IMR-90 (cell line): ENCODE results near the gene IGF2. TPM values are rescaled to one million over a fixed set of nuclear protein-coding genes. Genes with fewer than 3 reads are reported as not detected.

Experiments
- ATAC-seq: fragments of 200-7000 bp; cut with Tn5 transposase; 2 replicates; pipeline ENCODE4 v1.9.1; 2020; ENCODE audit warnings: low read depth, mild to moderate bottlenecking, moderate library complexity
- BruUV-seq: library from RNA; stranded (reverse); fragments of 400-500 nt; replicated peaks from 2 replicates; lab custom pipeline; 2021; lab: Mats Ljungman, UMichigan
- CTCF ChIA-PET: fragments of 300-600 bp; formaldehyde crosslinking; extraction: SDS; loops from one replicate; lab custom pipeline; 2021; ENCODE audit warnings: antibody characterized with exemption; lab: Yijun Ruan, JAX
- POLR2A ChIA-PET: fragments of 300-600 bp; sonication (Branson Sonifier 250); formaldehyde crosslinking; loops from one replicate; lab custom pipeline; 2022; ENCODE audit warnings: antibody characterized with exemption; ENCODE audit not compliant: unreplicated experiment; lab: Charles Lee
- DNase-seq: peaks from one replicate; pipeline ENCODE4 v3.0.0; 2013
- H2AFZ ChIP-seq: replicated peaks from 2 replicates; pipeline ENCODE3; 2013; ENCODE audit warnings: low read length, mild to moderate bottlenecking; ENCODE audit not compliant: poor library complexity
- H2AK5ac ChIP-seq: 2 replicates; pipeline ENCODE4 v1.6.1; 2013; ENCODE audit warnings: low read depth, low read length, inconsistent platforms
- H2AK9ac ChIP-seq: replicated peaks from 2 replicates; pipeline ENCODE3; 2013; ENCODE audit warnings: mild to moderate bottlenecking, low read depth, low read length, moderate library complexity; ENCODE audit not compliant: poor library complexity
- H2BK120ac ChIP-seq: 2 replicates; pipeline ENCODE4 v1.6.1; 2013; ENCODE audit warnings: low read depth, low read length, inconsistent platforms
- H2BK15ac ChIP-seq: 3 replicates; pipeline ENCODE4 v1.6.1; 2013; ENCODE audit warnings: low read depth, low read length, inconsistent platforms
- H2BK20ac ChIP-seq: 2 replicates; pipeline ENCODE4 v1.6.1; 2013; ENCODE audit warnings: low read depth, mild to moderate bottlenecking, inconsistent platforms, low read length, moderate library complexity
- H2BK5ac ChIP-seq: 2 replicates; pipeline ENCODE4 v1.6.1; 2013; ENCODE audit warnings: mild to moderate bottlenecking, low read depth, low read length, inconsistent platforms; ENCODE audit not compliant: poor library complexity, severe bottlenecking
- H3K14ac ChIP-seq: replicated peaks from 2 replicates; pipeline ENCODE4 v1.6.1; 2013; ENCODE audit warnings: low read depth, low read length, inconsistent platforms
- H3K18ac ChIP-seq: 2 replicates; pipeline ENCODE4 v1.6.1; 2013; ENCODE audit warnings: low read depth, low read length, control low read depth
- H3K23ac ChIP-seq: 2 replicates; pipeline ENCODE4 v1.6.1; 2013; ENCODE audit warnings: low read depth, low read length, inconsistent platforms
- H3K27ac ChIP-seq: 2 replicates; pipeline ENCODE4 v1.5.1; 2013; ENCODE audit warnings: mild to moderate bottlenecking, control low read depth, low read length; ENCODE audit not compliant: insufficient read depth
- H3K27me3 ChIP-seq: 2 replicates; pipeline ENCODE4 v1.6.1; 2013; ENCODE audit warnings: low read length; ENCODE audit not compliant: control insufficient read depth, insufficient read depth
- H3K36me3 ChIP-seq: 2 replicates; pipeline ENCODE4 v1.6.1; 2013; ENCODE audit warnings: low read length, mixed read lengths; ENCODE audit not compliant: control insufficient read depth, insufficient read depth
- H3K4ac ChIP-seq: 2 replicates; pipeline ENCODE4 v1.6.1; 2013; ENCODE audit warnings: low read depth, low read length, inconsistent platforms
- H3K4me1 ChIP-seq: 2 replicates; pipeline ENCODE4 v1.6.1; 2013; ENCODE audit warnings: low read length, mixed read lengths; ENCODE audit not compliant: control insufficient read depth, insufficient read depth
- H3K4me2 ChIP-seq: 2 replicates; pipeline ENCODE4 v1.6.1; 2013; ENCODE audit warnings: low read depth, mild to moderate bottlenecking, control low read depth, low read length, moderate library complexity
- H3K4me3 ChIP-seq: 2 replicates; pipeline ENCODE4 v1.5.1; 2013; ENCODE audit warnings: low read depth, mild to moderate bottlenecking, control low read depth, low read length, moderate library complexity; ENCODE audit not compliant: insufficient read depth
- H3K56ac ChIP-seq: 2 replicates; pipeline ENCODE4 v1.6.1; 2013; ENCODE audit warnings: low read length, inconsistent platforms; ENCODE audit not compliant: insufficient read depth; ENCODE audit errors: extremely low read depth
- H3K79me1 ChIP-seq, 2 experiments: 2 replicates each; pipeline ENCODE4 v1.6.1; 2013; ENCODE audit warnings: low read length in 2 of 2, inconsistent platforms in 1 of 2, low read depth in 1 of 2
- H3K9ac ChIP-seq: 2 replicates; pipeline ENCODE4 v1.6.1; 2013; ENCODE audit warnings: low read depth, low read length, control low read depth
- H3K9me1 ChIP-seq: 2 replicates; pipeline ENCODE4 v1.6.1; 2013; ENCODE audit warnings: low read length, inconsistent platforms; ENCODE audit not compliant: insufficient read depth
- H3K9me3 ChIP-seq: 2 replicates; pipeline ENCODE4 v1.6.1; 2013; ENCODE audit warnings: low read length; ENCODE audit not compliant: control insufficient read depth, insufficient read depth
- H4K20me1 ChIP-seq: 2 replicates; pipeline ENCODE4 v1.6.1; 2013; ENCODE audit warnings: low read length, inconsistent platforms; ENCODE audit not compliant: insufficient read depth
- H4K5ac ChIP-seq: 2 replicates; pipeline ENCODE4 v1.6.1; 2013; ENCODE audit warnings: mild to moderate bottlenecking, low read depth, low read length, control low read depth
- H4K8ac ChIP-seq, 2 experiments: 2 replicates each; pipeline ENCODE4 v1.6.1; 2013; ENCODE audit warnings: low read depth in 2 of 2, low read length in 2 of 2, control low read depth in 1 of 2, inconsistent platforms in 1 of 2
- H4K91ac ChIP-seq: 2 replicates; pipeline ENCODE4 v1.6.1; 2013; ENCODE audit warnings: low read depth, low read length, inconsistent platforms; ENCODE audit not compliant: insufficient read depth
- BHLHE40 ChIP-seq: fragments of 150-350 bp; IDR thresholded peaks from 2 replicates; pipeline ENCODE4 v1.6.1; 2016; ENCODE audit warnings: mild to moderate bottlenecking, low read depth, low read length
- CEBPB ChIP-seq: IDR thresholded peaks from 2 replicates; pipeline ENCODE4 v1.6.1; 2012; ENCODE audit warnings: low read depth, low read length, improper control_type of control experiment
- CHD1 ChIP-seq: IDR thresholded peaks from 2 replicates; pipeline ENCODE4 v1.6.1; 2012; ENCODE audit warnings: low read depth, low read length, improper control_type of control experiment
- POLR2A ChIP-seq: IDR thresholded peaks from 2 replicates; pipeline ENCODE4 v1.6.1; 2012; ENCODE audit warnings: mild to moderate bottlenecking, low read depth, low read length
- RAD21 ChIP-seq: IDR thresholded peaks from 2 replicates; pipeline ENCODE4 v1.6.1; 2012; ENCODE audit warnings: low read length, improper control_type of control experiment
- RCOR1 ChIP-seq: IDR thresholded peaks from 2 replicates; pipeline ENCODE4 v1.6.1; 2012; ENCODE audit warnings: mild to moderate bottlenecking, low read length, improper control_type of control experiment; ENCODE audit not compliant: insufficient replicate concordance
- RFX5 ChIP-seq: IDR thresholded peaks from 2 replicates; pipeline ENCODE4 v1.8.0; 2012; ENCODE audit warnings: low read depth, mild to moderate bottlenecking, low read length, moderate library complexity
- WGBS, 2 experiments: methylation state at CpG; one replicate each; pipeline versions ENCODE4 v1.1.5 to v1.1.7; 2013; ENCODE audit warnings: missing lambda C conversion rate in 2 of 2; ENCODE audit not compliant: insufficient read length in 1 of 2; ENCODE audit errors: extremely low coverage in 2 of 2; 5-methylcytosine and 5-hydroxymethylcytosine counted together
- dilution Hi-C: fragments of 300-500 bp; cut with HindIII; formaldehyde crosslinking; loops from one replicate; pipeline ENCODE4 v1.14.3; 2018; ENCODE audit warnings: low sequenced_read_pairs; ENCODE audit not compliant: unreplicated experiment
- in situ Hi-C: fragments of 300-500 bp; cut with MboI; formaldehyde crosslinking; loops from 3 replicates; pipeline ENCODE4 v1.14.3; 2019; ENCODE audit warnings: low sequenced_read_pairs, inconsistent platforms, mixed read lengths
- intact Hi-C: fragments of 100-400 bp; cut with micrococcal nuclease; formaldehyde crosslinking; loops from 2 replicates; pipeline ENCODE4 v1.10.0; 2022
- polyA plus RNA-seq, 3 experiments: library from polyadenylated mRNA; depleted of rRNA; stranded (reverse); fragments of >200 nt; gene quantifications; 2 replicates each; pipeline ENCODE4 v1.2.3, GENCODE V29; 2012; ENCODE audit warnings: low replicate concordance in 1 of 3
- total RNA-seq: library from RNA; depleted of rRNA; stranded (reverse); fragments of >200 nt; gene quantifications from 2 replicates; pipeline ENCODE4 v1.2.3, GENCODE V29; 2012
- TF ChIP-seq, protein P1 (sequence below): fragments of 150-350 bp; IDR thresholded peaks from 2 replicates; pipeline ENCODE4 v1.6.1; 2016; ENCODE audit warnings: low read depth, mild to moderate bottlenecking, low read length, moderate library complexity, borderline replicate concordance

IGF2 gene
- total and polyA plus RNA-seq, 2 of the 4 experiments (the other 2 are of a cell fraction), result 2.3 to 21.8 TPM

DNA sequence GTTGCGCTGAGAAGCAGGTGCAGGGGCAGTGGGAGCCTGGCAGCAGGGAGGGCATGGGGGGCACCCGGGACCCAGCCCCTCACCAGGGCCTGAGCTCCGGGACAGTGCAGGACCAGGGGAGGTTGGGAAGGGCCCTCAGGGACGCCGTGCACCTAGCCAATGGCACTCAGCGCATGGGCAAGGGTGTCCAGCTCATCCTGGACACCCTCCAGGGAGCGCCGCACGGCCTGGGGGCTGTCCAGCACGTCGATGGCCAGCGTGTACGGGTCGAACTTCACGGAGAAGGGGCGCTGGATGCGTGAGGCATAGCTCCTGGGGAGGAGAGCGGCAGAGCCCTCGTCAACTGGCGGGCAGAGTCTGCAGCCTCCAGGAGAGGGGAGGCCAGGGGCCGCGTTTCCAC, 24.9 kb upstream of the IGF2 start:
- no peak overlapping the region for H3K4ac ChIP-seq
- H3K18ac ChIP-seq, result no peak overlapping the region
- CTCF ChIA-PET, result no interaction called here
- ATAC-seq (no peak), DNase-seq (no peak)
- dilution Hi-C loops (no loop called here), in situ Hi-C loops (no loop called here), intact Hi-C loops (no loop called here)
- H3K36me3 ChIP-seq, result no peaks in the 10 kb centered on the region
- no peak overlapping the region for H3K56ac ChIP-seq
- TF ChIP-seq RFX5 (no peak), CHD1 (no peak), RCOR1 (no peak), BHLHE40 (no peak), RAD21 (no peak), CEBPB (no peak), POLR2A (no peak)
- TF ChIP-seq, protein P1, sequence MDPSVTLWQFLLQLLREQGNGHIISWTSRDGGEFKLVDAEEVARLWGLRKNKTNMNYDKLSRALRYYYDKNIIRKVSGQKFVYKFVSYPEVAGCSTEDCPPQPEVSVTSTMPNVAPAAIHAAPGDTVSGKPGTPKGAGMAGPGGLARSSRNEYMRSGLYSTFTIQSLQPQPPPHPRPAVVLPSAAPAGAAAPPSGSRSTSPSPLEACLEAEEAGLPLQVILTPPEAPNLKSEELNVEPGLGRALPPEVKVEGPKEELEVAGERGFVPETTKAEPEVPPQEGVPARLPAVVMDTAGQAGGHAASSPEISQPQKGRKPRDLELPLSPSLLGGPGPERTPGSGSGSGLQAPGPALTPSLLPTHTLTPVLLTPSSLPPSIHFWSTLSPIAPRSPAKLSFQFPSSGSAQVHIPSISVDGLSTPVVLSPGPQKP, result no peak
- no peak overlapping the region for H4K8ac ChIP-seq
- H3K23ac ChIP-seq, result no peak overlapping the region
- no peak overlapping the region for H3K4me3 ChIP-seq
- H3K4me1 ChIP-seq, result no peaks in the 10 kb centered on the region
- BruUV-seq, result no TSS peak
- no peak overlapping the region for H2BK15ac ChIP-seq
- H3K9me1 ChIP-seq, result no peaks in the 10 kb centered on the region
- WGBS, 2 experiments, result 65% methylated on average over 14 of the region's 22 CpGs; no CpG with 5 or more reads in 1 of the 2 experiments
- peak overlapping the region; percentile 14 for H2AFZ ChIP-seq
- H3K4me2 ChIP-seq, result no peak overlapping the region
- H4K91ac ChIP-seq, result no peak overlapping the region
- H3K27me3 ChIP-seq, result peaks cover 14% of the 10 kb centered on the region; the same call in 1 of the 2 replicates
- no peak overlapping the region for H2AK5ac ChIP-seq
- H2AK9ac ChIP-seq, result no peak overlapping the region
- H2BK5ac ChIP-seq, result no peak overlapping the region
- no peak overlapping the region for H2BK120ac ChIP-seq
- POLR2A ChIA-PET, result no interaction called here
- no peaks in the 10 kb centered on the region for H3K79me1 ChIP-seq
- H3K9ac ChIP-seq, result no peak overlapping the region
- no peaks in the 10 kb centered on the region for H3K9me3 ChIP-seq
- H3K27ac ChIP-seq, result no peak overlapping the region
- no peak overlapping the region for H2BK20ac ChIP-seq
- H4K20me1 ChIP-seq, result no peaks in the 10 kb centered on the region; the same call in 1 of the 2 replicates
- no peak overlapping the region for H4K5ac ChIP-seq
- H3K14ac ChIP-seq, result no peak overlapping the region
